HG03521 (cell line): ENCODE measurements around the gene EML5.

Source experiments
- ATAC-seq: cut with Tn5 transposase; IDR thresholded peaks from one replicate; pipeline ENCODE4 v1.9.1; 2021; ENCODE audit warnings: mild to moderate bottlenecking, moderate library complexity; ENCODE audit not compliant: unreplicated experiment

The EML5 gene

DNA sequence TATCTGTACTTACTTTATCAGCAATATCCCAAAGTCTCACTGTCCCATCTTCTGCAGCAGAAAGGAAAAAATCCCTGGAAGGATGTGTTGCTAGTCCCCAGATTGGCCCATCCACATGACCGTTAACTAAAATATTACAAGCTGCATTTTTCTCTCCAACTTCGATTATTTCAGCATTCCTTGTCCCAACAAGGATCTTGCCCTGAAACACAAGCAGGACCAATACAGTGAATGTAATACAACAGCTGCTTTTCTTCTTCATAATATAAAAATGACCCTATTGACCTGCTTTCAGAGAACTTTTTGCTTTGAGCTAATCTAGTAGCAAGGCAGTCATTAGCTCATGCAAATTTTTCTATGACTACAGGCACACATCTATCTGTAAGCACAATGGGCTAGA lies 171.7 kb downstream of the EML5 start:
- no peak for ATAC-seq

DNA sequence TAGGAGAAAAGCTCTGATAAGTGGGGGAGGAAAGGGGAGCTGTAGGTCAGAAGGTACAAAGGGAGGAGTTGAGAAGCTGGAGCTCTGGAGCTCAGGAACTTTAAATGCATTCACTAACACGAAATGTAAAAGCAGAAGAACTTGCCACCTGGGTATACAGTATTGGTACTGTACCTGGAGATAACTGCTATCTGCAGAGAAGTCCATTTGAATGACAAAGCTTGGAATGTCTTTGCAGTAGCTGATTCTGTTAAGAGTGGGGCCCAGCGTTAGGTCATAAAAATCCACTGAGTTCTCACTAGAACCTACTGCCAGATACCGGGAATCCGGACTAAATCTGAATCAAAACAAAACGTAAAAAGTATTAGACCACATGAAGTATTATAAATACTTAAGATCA lies 174.3 kb downstream of the EML5 start:
- ATAC-seq, result no peak

DNA sequence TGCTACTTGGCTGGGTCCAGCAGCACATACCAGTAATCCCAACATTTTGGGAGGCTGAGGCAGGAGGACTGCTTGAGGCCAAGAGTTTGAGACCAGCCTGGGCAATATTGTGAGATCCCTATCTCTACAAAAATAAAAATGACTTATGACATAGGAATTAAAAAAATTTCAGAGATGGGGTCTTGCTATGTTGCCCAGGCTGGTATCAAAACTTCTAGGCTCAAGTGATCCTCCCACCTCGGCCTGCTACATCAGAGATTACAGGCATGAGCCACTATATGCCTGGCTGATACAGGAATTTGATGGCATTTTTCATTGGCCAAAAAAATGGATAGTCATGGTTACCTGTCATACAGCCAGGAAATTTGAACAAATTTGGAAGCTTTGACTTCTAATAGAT lies 175.3 kb downstream of the EML5 start:
- no peak for ATAC-seq

DNA sequence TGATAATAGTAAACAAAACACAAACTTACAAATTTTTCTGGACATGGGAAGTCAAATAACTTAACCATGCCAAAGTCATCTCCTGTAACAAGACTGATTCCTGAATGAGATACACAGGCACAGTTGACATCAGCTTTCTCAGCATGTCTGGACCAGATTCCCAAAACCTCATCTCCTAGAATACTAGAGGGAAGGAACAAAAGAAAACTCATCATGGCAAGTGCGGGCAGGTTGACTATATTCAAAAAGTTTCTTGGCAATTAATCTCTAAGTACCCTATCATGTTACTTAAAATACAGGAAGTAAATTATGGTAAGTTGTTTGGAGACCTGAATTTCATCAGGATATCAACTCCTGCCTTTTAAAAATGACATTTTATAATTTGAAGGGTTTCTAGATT lies 176.1 kb downstream of the EML5 start:
- no peak for ATAC-seq

DNA sequence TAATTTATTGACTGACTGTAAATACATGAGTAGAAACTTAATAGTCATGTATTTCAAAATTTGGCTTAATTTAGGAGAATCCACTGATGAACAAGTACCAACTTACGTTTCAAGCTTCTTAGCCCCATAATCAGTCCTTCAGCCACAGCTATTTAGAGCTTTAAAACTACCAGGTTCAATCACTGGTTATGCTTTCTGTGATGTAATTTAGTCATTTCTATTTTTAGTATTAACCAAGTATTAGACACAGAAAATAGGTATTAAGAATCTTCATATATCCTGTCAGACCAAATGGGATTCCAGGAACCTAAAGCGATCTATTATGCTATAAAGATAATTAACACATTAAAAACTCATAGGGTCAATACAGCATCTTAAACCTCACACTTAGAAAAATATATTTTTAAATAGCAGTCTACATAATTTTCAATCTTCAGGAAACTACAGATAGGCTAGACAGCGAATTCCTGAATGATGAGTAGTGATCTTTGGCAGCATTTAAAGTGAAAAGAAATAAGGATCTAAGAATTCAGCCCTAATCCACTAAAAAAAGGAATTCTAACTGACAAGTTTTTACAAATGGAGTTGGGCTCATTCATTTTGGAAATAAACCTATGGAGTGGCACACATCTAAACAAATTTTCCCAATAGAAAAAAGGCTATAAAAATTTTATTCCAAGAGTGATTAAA lies 178.4 kb downstream of the EML5 start:
- ATAC-seq, result peak; percentile 45

DNA sequence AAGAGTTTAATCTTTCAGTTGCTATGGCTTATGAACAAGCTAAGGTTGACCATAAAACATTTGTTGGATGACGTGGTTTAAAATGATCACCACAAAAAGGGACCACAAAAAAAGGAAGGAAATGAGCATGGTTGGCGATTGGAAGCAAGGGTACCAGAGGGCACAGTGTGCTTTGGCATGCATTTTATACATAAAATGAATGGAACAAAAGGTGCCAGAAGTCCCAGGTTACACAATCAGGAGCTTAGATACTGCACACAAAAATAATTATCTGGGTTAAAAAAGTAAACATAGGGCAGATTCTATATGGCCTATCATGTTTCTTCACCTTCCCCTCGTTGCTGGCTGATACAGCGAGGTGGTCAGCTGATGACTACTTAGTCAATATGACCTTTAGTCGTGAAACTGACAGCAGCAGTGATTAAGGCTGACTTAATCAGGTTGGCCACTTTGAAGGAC lies 179.2 kb downstream of the EML5 start:
- ATAC-seq, result no peak

DNA sequence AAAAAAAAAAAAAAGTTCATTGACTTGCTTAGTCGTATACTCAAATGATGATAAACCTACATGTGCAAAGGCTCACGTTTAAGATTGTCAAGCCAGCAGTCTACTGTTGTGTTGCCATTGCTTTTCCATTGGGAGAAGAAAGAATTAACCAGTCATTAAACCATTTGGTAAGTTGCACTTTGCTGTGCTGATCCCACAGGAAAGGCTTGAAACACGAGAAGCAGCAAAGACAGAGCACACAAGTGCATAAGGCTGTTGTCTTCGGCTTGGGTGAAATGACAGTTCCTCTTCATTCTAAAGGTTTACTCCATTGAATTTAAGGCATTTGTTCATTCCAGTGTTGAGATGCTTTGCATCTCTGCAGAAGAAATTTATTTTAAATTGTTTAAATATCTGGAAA lies 179.8 kb downstream of the EML5 start:
- ATAC-seq, result no peak

DNA sequence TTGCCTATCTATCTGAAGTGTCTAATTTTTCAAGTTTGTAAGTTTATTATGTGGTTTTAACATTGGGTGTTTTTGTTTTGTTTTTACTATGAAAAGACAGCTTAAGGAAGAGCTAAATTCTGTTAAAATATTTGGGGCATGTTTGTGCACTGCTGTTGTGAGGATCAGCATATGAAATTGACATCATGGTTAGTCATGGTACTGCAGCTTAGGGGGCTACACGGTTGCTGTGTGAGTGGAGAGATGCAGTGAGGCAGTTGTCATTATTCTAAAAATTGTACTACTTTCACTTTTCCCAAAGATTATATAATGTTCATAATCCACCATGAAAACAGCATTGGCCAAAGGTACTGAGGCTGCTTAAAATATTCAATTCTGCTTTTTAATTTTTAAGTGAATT lies 180.9 kb downstream of the EML5 start:
- no peak for ATAC-seq

DNA sequence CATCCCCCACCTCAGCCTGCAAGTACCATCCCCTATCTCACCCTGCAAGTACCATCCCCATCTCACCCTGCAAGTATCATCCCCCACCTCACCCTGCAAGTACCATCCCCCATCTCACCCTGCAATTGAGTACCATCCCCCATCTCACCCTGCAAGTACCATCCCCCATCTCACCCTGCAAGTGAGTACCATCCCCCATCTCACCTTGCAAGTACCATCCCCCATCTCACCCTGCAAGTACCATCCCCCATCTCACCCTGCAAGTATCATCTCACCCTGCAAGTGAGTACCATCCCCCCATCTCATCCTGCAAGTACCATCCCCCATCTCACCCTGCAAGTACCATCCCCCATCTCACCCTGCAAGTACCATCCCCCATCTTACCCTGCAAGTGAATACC lies 184.9 kb downstream of the EML5 start:
- no peak for ATAC-seq

DNA sequence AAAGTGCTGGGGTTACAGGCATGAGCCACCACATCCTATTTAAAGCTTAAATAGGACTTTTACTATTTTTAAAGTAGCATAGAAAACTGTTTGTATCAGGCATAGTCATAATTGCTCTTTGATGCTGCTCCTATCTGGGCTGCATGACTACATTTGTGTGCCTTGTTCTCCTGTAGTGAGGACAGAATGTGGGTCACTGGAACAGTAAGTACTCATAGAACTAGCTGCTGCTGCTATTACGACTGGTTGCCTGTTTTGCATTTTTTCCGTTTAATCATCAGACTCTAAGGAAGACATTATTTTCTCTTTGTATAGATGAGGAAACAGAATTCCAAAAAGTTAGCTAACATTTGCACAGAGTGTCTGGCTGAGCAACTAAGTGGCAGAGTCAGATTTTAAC lies 187.2 kb downstream of the EML5 start:
- no peak for ATAC-seq

DNA sequence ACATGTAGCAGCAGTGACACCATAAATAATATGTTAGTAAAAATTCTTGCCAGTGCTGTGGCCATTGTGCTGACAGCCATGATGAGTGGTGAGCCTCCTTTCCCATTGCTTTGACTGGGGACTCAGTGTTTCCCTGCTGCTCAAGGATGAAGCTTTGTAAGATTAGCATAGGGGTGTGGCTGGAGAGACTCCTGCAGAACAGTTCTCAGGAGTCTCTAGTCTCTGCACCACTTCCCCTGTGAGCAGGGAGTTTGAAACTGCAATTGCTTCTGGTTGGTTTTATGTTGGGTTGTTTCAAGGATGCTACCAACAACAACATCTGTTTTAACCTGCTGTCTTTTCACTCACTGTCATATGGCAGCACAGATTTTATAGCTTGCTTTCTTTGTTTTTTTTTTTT lies 188.5 kb downstream of the EML5 start:
- ATAC-seq, result no peak

DNA sequence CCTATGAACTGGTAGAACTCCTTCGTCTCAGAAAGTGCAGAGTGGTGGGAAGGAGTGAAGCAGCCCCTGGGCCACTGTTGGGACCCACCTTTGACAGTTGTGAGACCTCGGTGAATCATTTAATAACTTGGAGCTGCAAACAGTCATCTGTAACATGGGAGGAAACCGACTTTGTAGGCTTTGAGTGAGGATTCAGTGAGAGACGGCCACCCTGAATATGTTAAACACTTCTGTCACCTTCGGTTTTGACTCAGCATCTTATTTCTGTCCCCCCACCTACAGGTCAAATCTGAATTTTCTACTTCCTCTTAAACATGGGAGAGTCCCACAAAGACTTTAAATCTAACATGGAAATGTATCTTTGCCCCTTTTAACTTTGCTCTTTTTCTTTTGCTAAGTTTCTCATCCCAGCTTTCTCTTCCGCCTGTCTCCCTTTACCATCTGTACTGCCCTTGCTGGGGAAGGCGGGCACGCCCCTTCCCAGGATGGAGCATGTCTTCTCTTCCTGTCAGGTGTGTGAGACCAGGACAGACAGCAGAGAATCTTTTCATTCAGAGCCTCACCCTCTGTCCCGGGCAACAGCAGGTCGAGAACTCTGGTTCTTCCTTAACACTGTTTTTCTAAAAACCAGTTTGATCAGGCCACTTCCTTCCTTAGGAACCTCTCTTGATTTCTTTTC lies 192.9 kb downstream of the EML5 start:
- ATAC-seq, result peak; percentile 95

DNA sequence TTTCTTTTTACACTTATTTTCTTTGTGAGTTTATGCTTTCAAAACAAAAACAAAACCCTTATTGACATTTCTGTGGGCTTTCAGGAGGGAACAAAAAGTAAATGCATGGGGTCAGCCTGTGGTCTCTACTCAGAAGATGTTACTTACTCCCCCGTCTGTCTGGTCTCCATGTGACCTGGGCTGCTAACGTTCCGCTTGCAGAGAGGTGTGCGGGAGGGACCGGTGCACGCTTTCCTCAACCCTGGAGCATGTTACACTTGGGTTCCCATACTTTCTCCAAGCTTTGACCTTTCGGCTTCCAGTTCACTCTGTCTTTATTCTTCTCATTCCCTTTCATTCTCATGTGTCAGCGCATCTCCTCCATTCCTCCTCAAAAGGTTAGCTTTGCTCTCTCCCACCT lies 193.4 kb downstream of the EML5 start:
- peak; percentile 33 for ATAC-seq

DNA sequence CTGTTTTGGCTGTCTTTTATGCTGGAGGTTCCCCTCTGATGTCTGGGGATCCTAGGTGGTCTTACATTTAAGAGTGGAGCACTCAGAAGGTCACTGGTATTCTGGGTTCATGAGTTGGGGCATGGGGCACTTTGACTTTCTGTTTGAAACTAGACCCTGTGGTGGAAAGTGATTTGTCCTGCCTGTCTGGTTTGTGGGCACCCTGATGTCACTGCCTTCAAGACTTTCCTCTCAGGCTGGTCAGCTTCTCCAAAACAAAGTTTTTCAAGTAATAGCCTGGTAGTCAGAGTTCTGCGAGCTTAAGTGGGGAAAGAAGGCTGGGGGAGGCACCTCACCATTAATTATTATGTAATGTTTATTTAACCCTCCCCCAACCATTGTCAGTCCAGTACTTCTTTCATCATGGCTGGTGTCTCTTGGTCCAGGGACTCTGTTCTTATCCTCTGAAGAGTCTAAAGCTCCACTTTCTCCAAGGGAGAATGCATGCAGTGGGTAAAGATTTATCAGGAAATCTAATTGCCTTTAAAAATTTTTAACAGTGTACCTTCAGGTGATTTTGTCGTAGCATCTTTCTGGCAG lies 194.6 kb downstream of the EML5 start:
- no peak for ATAC-seq

DNA sequence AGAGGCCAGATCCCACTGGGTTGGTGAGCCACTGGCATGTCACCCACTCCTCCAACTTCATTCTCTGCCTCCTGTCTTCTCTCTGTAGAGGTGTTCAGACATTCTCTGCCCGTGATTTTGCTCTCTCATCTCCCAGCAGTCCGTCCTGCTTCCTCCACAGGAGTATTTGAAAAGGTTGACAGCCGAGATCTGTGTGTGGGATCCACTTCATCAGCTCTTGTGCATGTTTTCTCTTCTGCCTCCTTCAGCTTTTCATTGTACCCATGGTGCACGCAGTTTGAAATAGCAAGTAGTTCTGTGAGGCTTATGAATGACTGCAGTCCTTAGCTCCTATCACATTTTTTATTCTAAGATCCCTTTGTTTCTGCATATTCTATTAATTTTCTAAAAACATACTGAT lies 195.2 kb downstream of the EML5 start:
- no peak for ATAC-seq

DNA sequence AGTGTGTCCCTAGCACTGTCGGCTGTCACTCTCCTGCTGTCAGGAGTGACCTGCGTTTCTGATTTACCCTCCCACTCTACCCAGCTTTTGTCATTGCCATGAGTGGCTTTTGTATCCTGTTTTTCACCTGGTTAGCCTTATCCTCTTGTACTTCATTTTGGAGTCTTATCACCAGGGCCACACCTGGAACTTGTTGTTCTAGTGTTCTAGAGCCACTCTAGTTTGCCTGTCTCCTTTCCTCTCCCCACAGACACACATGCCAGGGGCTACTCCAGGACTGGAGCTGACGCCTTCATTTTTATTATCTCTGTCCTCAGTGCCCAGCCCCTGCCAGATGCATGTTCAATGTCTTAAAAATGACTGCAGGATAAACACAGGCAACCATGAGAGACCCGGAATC lies 195.7 kb downstream of the EML5 start:
- no peak for ATAC-seq

DNA sequence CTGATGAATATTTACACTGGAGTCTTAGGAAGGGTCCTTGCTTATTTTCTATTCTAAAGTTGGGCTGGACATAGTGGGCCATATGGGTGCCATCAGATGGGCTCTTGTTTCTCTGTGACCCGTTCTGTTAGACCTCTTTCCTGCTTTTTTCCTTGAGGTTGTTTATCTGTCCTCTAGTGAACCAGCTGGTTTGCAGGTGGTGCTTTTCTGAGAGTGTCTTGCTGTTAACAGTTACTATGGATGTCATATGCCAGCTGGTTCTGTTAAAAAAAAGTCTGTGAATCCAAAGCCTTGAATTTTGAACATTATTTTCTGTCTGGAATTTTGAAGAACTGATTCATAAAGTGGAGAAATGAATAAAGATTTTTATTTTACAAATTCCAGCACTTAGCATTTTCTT lies 200.7 kb downstream of the EML5 start:
- no peak for ATAC-seq

DNA sequence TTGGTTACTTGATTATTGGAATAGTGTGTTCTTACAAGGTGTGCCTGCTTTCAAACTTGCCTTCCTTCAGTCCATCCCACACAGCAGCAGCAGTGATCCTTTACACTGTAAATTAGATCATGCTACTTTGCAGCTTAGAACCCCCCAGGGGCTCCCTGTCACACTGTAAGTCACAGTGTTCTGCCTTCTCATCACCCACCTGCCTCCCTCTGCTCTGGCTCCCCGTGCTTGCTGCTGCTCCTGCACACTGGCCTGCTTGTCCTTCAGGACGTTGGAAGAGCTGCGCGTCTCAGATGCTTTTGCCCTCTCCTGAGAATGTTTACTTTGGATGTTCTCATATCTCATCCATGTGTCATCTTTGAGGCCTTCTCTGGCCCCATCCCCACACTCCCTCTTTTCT lies 202.6 kb downstream of the EML5 start:
- ATAC-seq, result no peak

DNA sequence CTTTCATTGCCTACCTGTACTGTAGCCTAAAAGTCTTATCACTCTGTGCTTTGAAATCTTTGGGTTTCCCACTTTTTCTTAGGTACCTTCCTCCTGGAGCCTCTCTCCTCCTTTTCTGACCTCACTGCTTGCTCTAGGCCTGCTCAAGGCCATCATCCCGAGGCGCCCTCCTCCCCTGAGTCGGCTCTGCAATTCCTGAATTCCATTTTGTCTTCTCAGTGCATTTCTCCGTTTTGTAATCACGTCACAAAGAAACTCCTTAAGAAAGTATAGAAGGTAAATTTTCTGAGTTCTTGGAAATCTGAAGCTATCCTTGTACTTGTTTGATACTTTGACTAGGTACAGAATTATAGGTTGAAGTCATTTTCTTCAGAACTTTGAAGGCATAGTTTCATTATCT lies 204.7 kb downstream of the EML5 start:
- ATAC-seq, result no peak

DNA sequence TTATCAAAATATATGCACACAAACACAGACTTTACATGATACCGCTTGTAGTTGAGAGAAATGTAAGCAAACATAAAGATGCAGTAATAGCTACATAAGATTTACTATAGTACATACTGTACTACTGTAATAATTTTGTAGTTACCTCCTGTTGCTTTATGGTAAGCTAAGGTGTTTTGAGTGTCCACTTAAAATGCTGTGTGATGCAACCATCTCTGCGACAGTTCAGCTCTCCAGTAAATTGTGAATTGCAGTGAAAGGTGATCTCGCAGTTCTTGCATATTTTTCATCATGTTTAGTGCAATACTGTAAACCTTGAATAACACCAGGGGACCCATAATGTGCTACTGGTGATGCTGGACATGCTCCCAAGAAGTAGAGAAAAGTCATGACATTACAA lies 208.3 kb downstream of the EML5 start:
- ATAC-seq, result no peak

DNA sequence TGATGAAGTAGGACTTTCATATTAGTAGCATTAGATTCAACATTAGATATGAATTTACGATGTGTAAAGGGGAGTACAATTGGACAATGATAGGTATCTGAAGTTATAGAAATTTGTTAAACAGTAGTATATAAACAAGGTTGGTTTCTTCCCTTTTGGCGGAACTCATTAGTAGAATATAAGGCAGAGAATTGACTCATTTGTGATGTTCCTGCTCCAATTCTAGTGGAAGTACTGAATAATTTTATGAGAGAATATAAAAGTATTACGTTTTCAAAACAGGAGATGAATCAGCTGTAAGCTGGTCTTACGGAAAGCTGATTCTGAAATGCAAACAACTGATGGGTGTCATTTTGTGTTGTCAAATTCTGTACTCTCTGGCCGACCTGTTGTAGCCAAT lies 216.5 kb downstream of the EML5 start:
- ATAC-seq, result no peak

DNA sequence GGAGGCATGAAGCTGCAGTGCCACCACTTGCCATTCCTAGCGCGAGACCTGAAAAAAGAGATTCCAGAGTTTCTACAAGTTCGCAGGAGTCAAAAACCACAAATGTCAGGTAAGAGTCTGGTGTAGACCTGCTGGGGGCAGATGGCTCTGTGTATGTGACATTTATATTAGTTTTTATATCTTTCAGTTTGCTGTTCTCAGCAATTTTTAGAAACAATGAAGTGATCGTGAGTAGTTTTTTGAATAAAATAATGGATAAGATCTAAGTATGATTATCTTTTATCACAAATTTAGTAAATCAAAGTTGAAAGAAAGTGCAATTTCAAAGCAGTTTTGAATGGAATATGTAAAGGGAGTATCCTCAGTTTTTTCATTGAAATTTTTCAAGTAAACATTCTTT lies 220.6 kb downstream of the EML5 start:
- no peak for ATAC-seq

DNA sequence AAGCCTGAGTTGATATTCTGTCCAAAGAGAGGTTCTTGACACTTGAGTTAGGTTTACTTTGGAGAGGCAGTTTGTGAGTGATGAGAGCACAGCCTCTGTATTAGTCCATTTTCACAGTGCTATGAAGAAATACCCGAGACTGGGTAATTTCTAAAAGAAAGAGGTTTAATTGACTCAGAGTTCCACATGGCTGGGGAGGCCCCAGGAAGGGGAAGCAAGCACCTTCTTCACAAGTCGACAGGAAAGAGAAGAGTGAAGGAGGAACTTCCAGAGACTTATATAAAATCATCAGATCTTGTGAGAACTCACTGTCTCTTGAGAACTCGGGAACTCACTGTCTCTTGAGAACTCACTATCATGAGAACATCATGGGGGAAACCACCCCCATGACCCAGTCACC lies 224.6 kb downstream of the EML5 start:
- ATAC-seq, result no peak
